ENCODE results near the gene UBTD1.

Gene UBTD1

GRCh38 chr10:97607095-97607636 lies 108.4 kb downstream of the UBTD1 start:
- TF ChIP-seq GATA2 (IDR thresholded peaks at IDR 0.05; ENCODE audit: low read depth, low read length) (no peak), GATA3 (IDR thresholded peaks at IDR 0.05; ENCODE audit: low read depth, low read length) (no peak)

- no peak for TF ChIP-seq GATA2 (IDR thresholded peaks at IDR 0.05; ENCODE audit: low read depth, low read length)
- TF ChIP-seq GATA3 (IDR thresholded peaks at IDR 0.05; ENCODE audit: low read depth, low read length) = no peak
These were observed 110.4 kb downstream of the UBTD1 start for GRCh38 chr10:97608991-97609561.

DNA sequence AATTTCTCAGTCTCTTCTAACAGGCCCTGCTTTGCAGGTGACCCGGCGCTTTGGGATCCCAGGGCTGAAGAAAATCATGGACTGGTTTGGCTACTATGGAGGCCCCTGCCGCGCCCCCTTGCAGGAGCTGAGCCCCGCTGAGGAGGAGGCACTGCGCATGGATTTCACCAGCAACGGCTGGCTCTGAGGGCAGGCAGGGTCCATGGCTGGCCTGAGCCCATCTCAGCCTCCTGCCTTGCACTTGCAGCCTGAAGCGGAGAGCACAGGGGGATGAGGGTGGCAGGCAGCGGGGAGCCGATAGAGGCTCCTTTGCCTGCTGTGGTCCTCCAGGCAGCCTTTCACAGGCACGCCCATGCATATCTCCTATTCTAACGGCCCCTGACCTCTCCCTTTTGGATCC lies 112.7 kb downstream of the UBTD1 start:
- no peak for TF ChIP-seq GATA3 (IDR thresholded peaks at IDR 0.05; ENCODE audit: low read depth, low read length)
- no peak for TF ChIP-seq GATA2 (IDR thresholded peaks at IDR 0.05; ENCODE audit: low read depth, low read length)

- TF ChIP-seq GATA2 (IDR thresholded peaks at IDR 0.05; ENCODE audit: low read depth, low read length) (no peak), GATA3 (IDR thresholded peaks at IDR 0.05; ENCODE audit: low read depth, low read length) (no peak)
These were observed 113.7 kb downstream of the UBTD1 start for GRCh38 chr10:97612386-97612785.

- TF ChIP-seq GATA2 (IDR thresholded peaks at IDR 0.05; ENCODE audit: low read depth, low read length) (no peak), GATA3 (IDR thresholded peaks at IDR 0.05; ENCODE audit: low read depth, low read length) (no peak)
These were observed 119.6 kb downstream of the UBTD1 start for GRCh38 chr10:97618285-97618684.

GRCh38 chr10:97618733-97619132 lies 120.0 kb downstream of the UBTD1 start:
- TF ChIP-seq GATA2 (IDR thresholded peaks at IDR 0.05; ENCODE audit: low read depth, low read length) (no peak), GATA3 (IDR thresholded peaks at IDR 0.05; ENCODE audit: low read depth, low read length) (no peak)

All from SH-SY5Y (cell line).